ENCODE data around the gene AQP4. TPM values are rescaled to one million over a fixed set of nuclear protein-coding genes. Genes with fewer than 3 reads are reported as not detected.

The AQP4 gene
- total RNA-seq, 1 experiment from 2014 or later: 0.42 TPM

DNA sequence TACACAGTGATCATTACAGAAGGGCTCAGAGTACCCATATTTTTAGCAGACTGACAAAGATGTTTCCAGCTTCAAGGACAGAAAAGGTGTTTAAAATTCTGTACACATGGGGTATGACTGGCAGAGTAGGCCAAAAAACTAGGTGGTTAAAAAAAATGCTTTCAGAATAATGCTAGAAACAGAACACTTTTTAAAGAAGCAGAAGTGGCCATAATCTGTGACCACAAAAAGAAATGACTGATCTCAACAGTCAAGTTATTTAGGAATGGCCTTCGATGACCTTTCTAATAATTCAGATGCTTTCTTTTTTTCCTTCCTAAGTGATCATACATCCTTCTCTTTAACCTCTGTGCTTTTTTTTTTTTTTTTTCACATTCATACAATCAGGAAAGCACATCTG is 4.1 kb upstream of the AQP4 start:
- no peak overlapping the region for H3K4ac ChIP-seq (ENCODE audit: low read depth, low read length)
- H3K27me3 ChIP-seq (ENCODE audit: insufficient read depth, low read length): no peaks in the 10 kb centered on the region
- no peak overlapping the region for H2AK5ac ChIP-seq (ENCODE audit: insufficient read length, low read length)
- no peak overlapping the region for H3K27ac ChIP-seq (ENCODE audit: insufficient read length, low read depth, low read length)
- no peak overlapping the region for H3K4me3 Mint-ChIP-seq
- H2BK15ac ChIP-seq (ENCODE audit: low read depth, low read length): no peak overlapping the region
- H3K27me3 Mint-ChIP-seq (ENCODE audit: low read depth): peaks cover 7% of the 10 kb centered on the region; the same call in 1 of the 2 replicates
- H4K5ac ChIP-seq (ENCODE audit: insufficient read length, low read depth, low read length): no peak overlapping the region
- no peak overlapping the region for H2BK20ac ChIP-seq (ENCODE audit: low read depth, low read length, poor library complexity, severe bottlenecking)
- no peaks in the 10 kb centered on the region for H3K36me3 Mint-ChIP-seq (ENCODE audit: insufficient read depth in 1 of 3, low read depth in 3 of 3)
- DNase-seq: no peak
- H3T11ph ChIP-seq (ENCODE audit: low read length): no peak overlapping the region
- H4K91ac ChIP-seq (ENCODE audit: insufficient read length, low read depth, low read length): no peak overlapping the region
- H2AFZ ChIP-seq (ENCODE audit: low read length): no peak overlapping the region
- no peak overlapping the region for H3K27ac Mint-ChIP-seq
- TF ChIP-seq, protein P1, sequence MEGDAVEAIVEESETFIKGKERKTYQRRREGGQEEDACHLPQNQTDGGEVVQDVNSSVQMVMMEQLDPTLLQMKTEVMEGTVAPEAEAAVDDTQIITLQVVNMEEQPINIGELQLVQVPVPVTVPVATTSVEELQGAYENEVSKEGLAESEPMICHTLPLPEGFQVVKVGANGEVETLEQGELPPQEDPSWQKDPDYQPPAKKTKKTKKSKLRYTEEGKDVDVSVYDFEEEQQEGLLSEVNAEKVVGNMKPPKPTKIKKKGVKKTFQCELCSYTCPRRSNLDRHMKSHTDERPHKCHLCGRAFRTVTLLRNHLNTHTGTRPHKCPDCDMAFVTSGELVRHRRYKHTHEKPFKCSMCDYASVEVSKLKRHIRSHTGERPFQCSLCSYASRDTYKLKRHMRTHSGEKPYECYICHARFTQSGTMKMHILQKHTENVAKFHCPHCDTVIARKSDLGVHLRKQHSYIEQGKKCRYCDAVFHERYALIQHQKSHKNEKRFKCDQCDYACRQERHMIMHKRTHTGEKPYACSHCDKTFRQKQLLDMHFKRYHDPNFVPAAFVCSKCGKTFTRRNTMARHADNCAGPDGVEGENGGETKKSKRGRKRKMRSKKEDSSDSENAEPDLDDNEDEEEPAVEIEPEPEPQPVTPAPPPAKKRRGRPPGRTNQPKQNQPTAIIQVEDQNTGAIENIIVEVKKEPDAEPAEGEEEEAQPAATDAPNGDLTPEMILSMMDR (conservative IDR thresholded peaks at IDR 0.05): no peak
- H2BK5ac ChIP-seq (ENCODE audit: insufficient read length, low read length): no peak overlapping the region
- no peak overlapping the region for H3K9ac ChIP-seq (ENCODE audit: extremely low read depth, insufficient read length, low read length)
- no peaks in the 10 kb centered on the region for H3K79me2 ChIP-seq (ENCODE audit: insufficient read depth, low read length)
- no peaks in the 10 kb centered on the region for H3K79me1 ChIP-seq (ENCODE audit: insufficient read depth, low read depth, low read length, poor library complexity, severe bottlenecking)
- no peaks in the 10 kb centered on the region for H3K9me3 Mint-ChIP-seq
- no peak overlapping the region for H3K23ac ChIP-seq (ENCODE audit: insufficient read length, low read depth, low read length)
- H3K4me1 ChIP-seq (ENCODE audit: insufficient read depth, low read length): no peaks in the 10 kb centered on the region; the same call in 1 of the 2 replicates
- WGBS (ENCODE audit: extremely low coverage, insufficient read length, low lambda C conversion rate): no CpG with 5 or more reads among the region's 1 CpG
- H3K4me1 Mint-ChIP-seq: peaks cover 10 to 16% of the 10 kb centered on the region in 2 experiments
- H3K9me3 ChIP-seq (ENCODE audit: control insufficient read depth, low read depth, low read length): no peaks in the 10 kb centered on the region
- H2BK120ac ChIP-seq (ENCODE audit: low read depth, low read length, poor library complexity, severe bottlenecking): no peak overlapping the region
- H4K20me1 ChIP-seq (ENCODE audit: control insufficient read depth, insufficient read depth, insufficient read length): no peaks in the 10 kb centered on the region
- no peak overlapping the region for H3K4me2 ChIP-seq (ENCODE audit: insufficient read depth, insufficient read length, low read length)
- no peak overlapping the region for H3K18ac ChIP-seq (ENCODE audit: insufficient read length, low read depth, low read length)
- H4K8ac ChIP-seq (replicated peaks; ENCODE audit: insufficient read length, low read depth, low read length): no peak overlapping the region
- H2BK12ac ChIP-seq (ENCODE audit: insufficient read length, low read depth, low read length): no peak overlapping the region
- no peaks in the 10 kb centered on the region for H3K23me2 ChIP-seq (ENCODE audit: insufficient read length, low read depth, low read length, poor library complexity, severe bottlenecking)
- H3K14ac ChIP-seq (ENCODE audit: insufficient read depth, low read length): no peak overlapping the region
- no peak overlapping the region for H3K56ac ChIP-seq (ENCODE audit: insufficient read length, low read depth, low read length)

All from H9 (cell line).